Suppressor macrophage treated with lipopolysaccharide for 1 hour (primary cell): ENCODE data around the gene ARL13B.
"Not testable (repeated sequence)": the region's sequence is repeated elsewhere in the genome, so short reads cannot be mapped to it uniquely, and the experiment has no call there.

Experiments used
- DNase-seq, 3 donors: peaks; one replicate each; pipeline ENCODE4 v3.0.0-alpha.2; 2020 to 2022

ARL13B gene

DNA sequence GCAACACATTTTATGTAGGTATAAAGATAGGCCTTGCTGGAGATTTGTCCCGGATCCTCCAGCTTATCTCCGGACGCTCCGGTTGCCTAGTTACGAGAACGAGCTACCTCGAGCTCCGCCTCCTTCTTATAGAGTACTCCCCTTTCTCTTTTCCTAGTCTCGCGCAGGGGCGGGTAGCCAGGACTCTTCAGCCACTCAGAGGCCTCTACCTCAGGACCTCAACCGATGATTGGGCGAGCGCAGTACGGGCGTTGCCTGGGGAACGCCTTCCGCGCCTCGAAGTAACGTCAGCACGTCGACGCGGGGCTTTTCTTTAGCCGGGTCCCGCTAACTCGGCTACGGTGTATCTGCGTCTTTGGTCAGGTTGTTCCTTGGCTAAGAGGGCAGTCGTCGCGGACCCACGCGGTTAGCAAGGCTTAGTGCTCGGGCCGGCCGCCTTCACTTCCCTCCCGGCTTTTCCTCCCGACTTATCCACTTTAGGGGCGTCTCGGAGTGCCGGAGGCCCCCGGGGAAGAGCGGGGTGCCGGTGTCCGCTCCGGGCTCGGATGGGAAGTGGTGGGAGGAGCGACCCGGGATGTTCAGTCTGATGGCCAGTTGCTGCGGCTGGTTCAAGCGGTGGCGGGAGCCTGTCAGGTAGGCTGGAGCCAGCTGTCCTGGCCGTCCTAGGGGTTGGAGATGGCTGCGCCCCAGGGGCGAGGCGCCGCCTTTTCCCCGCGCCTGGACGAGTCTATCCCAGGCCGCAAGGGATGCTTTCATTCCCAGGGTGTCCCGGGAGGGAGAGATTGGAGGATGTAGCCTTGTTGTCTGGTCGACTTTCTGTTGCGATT, at the start of gene ARL13B:
ARL13B (plus strand) TSS at position 306 of the 827 bp plus-strand sequence; CDS start at position 575, 269 bp downstream.
- DNase-seq = peak; percentile 97 to 99 (median 98)

DNA sequence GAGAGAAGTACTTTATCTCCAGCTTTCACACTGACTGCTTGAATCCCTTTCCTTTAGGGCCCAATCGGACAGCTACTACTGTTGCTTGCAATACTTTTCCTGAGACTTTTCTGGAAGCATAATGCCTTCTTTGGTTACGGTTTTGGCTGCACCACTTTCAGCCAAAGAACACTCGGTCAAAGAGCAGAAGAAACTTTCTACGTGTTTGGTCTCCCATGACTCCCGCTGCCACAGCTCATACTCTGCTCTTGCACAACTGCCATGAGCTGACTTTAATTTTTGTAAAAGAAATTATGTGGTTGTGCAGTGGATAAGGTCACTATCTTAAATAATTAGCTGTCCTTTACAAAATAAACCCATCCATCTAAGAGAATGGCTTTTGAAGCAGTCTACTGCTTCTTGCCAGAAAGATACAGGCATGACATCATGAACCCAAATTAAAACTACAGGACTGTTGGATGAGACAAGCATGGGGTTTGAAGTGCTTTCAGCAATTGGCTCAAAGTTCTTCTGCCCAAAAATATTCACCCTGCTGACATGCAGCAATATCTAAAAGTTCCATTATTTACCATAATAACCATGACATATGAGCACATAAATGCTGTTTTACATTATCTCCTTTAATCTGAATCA, 48.2 kb upstream of the ARL13B start:
- DNase-seq = no peak

DNA sequence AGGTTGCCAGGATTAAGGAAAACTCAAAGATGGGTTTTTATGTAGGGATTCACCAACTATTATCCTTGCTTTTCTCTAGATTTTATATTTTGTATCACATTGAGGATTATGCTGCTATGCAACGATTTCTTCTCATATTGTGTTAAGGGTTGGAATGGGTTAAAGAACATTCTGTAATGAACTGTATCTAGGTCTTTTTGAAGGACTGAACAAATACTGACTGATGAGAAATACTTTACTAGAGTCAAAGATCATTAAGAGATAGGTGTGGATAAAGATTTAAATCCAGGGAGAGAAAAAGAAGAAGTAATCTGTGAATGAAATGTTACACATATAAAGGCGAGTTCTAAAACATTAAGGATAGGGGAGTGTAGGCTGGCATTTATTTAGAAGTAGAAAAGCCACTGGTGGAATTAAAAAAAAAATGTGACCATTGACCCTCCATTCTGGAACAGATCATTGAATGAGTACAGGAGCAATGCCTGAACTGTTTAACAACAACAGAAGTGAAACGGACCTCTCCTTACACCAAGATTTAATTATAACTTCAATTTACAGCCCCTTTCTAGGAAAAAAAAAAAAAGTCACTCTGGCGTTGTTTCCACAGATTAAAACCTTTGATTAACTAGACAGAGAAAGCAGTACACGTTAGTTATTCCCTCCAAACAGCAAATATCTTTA, 45.4 kb upstream of the ARL13B start:
- no peak for DNase-seq

DNA sequence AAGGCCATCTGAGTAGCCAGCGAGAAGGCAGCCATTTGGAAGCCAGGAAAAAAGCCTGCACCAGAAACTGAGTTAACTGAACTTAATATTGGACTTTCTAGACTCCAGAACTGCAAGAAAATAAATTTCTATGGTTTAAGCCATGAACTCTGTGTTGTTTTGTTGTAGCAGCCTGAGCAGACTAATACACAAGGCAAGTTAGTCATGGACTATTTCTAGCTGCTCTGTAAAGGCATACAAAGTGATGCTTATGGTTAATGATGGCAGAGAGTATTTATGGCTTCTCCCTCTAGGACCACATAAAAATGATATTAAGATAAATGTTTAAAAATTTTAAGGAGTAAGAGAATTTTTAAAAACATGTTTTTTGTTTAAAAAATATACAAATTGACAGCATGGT, 43.4 kb upstream of the ARL13B start:
- no peak for DNase-seq

DNA sequence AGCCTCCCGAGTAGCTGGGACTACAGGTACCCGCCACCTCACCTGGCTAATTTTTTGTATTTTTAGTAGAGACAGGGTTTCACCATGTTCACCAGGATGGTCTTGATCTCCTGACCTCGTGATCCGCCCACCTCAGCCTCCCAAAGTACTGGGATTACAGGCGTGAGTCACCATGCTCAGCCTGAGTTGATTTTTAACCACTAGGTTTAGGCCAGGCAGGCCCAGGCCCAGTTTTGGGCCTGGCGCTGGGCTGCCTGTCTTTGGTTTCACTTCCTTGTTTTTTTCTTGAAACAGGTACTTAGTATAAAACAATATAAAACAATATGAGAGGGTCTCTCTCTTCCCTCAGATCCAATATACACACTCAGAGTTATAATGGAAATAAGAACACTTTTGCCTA, 42.5 kb upstream of the ARL13B start:
- DNase-seq = not testable (repeated sequence)

DNA sequence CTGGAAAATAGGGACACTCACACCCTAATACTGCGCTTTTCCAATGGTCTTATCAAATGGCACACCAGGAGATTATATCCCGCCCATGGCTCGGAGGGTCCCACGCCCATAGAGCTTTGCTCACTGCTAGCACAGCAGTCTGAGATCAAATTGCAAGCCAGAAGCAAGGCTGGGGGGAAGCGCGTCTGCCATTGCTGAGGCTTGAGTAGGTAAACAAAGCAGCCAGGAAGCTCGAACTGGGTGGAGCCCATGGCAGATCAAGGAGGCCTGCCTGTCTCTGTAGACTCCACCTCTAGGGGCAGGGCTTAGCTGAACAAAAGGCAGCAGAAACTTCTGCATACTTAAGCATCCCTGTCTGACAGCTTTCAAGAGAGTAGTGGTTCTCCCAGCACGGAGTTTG, 30.0 kb upstream of the ARL13B start:
- DNase-seq = not testable (repeated sequence)

DNA sequence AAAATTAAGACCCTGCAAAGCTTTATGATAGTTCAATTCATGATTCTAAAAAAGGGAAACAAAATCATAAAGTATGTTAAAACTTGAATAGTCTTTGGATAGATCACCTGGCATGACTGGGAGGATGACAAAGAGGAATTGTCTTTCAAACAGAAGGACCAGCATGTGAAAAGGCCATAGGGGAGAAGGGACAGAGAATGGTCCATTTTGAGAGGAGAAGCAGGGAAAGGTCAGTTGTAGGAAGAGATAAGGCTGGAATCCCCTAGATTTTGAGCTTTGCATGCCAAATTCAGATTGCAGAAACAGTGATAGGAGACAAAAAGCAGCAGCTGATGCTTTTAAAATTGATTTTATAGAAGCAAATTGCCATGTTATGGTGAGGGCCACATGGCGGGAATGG, 18.9 kb upstream of the ARL13B start:
- DNase-seq = no peak

DNA sequence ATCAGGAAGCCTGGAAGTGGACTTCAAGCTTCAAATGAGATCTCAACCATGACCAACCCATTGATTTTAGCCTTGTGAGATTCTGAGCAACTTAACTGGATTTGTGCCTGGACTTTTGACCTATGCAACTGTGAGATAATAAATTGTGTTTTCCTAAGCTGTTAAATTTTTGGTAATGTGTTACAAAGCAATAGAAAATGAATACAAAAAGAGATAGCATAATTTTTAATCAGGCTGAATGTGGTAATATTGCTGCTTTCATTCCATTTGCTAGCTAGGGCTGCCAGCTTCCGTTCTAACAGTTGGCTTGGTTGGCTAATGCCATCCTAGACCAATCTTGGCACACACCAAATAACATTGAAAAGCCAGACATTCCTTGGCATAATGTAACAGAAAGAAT, 18.5 kb upstream of the ARL13B start:
- no peak for DNase-seq

DNA sequence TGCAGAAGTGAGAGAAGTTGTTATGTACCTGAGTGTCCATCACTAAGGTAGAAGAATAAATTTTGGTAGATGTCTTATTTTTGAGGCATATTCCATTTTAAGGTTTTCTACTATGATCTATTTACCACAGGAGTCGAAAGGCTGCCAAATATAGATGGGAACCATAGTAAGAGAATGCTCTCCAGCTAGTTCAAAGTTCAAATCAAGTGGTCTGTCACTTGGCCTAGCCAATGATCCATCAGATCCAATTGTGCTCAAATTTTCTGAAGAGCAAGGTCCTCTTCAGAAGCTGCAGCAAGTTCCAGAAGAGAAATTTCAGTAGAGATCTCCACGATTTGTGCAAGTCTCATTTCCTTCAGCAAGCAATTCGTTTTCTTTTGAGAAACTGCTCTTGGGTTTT, 17.2 kb upstream of the ARL13B start:
- DNase-seq = no peak

DNA sequence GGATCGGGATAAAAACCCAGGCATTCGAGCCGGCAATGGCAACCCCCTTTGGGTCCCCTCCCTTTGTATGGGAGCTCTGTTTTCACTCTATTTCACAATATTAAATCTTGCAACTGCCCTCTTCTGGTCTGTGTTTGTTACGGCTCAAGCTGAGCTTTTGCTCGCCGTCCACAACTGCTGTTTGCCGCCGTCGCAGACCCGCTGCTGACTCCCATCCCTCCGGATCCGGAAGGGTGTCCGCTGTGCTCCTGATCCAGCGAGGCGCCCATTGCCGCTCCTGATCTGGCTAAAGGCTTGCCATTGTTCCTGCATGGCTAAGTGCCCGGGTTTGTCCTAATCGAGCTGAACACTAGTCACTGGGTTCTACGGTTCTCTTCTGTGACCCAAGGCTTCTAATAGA, 14.8 kb upstream of the ARL13B start:
- DNase-seq = not testable (repeated sequence)

DNA sequence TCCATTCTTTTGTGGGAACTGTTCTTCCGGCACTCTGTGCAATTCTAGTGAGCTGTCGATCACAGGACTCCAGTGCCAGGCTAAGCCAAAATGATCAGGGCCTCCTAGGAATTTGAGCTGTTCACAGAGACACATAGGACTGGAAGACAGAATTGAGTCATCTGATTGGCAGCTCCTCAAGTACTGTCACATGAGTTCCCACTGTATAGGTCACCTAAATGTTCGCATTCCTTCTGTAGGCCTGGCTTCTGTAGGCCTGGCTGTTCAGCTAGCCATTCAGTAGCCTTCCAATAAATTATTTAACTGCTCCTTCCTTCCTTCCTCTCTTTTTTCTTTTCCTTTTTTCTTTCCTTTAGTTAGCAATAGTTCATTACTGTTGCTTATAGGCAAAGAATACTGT, 10.5 kb upstream of the ARL13B start:
- DNase-seq = no peak

DNA sequence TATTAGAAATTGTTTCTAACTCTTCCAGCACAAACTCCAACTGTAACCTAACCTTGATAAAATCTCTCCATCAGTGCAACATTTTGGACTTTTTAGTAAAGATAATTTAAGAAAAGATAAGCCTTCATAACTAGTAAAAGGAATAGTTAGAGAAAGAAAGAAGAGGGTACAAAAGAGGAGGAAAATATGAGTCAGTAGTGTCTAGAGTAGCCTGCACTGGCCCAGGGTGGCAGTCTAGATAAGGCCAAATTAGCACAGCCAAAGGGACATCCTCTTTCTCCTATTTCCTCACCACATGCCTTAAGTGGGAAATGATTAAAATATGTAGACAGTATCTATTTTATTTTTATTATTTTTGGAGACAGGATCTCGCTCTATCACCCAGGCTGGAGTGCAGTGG, 10.0 kb upstream of the ARL13B start:
- DNase-seq = no peak

DNA sequence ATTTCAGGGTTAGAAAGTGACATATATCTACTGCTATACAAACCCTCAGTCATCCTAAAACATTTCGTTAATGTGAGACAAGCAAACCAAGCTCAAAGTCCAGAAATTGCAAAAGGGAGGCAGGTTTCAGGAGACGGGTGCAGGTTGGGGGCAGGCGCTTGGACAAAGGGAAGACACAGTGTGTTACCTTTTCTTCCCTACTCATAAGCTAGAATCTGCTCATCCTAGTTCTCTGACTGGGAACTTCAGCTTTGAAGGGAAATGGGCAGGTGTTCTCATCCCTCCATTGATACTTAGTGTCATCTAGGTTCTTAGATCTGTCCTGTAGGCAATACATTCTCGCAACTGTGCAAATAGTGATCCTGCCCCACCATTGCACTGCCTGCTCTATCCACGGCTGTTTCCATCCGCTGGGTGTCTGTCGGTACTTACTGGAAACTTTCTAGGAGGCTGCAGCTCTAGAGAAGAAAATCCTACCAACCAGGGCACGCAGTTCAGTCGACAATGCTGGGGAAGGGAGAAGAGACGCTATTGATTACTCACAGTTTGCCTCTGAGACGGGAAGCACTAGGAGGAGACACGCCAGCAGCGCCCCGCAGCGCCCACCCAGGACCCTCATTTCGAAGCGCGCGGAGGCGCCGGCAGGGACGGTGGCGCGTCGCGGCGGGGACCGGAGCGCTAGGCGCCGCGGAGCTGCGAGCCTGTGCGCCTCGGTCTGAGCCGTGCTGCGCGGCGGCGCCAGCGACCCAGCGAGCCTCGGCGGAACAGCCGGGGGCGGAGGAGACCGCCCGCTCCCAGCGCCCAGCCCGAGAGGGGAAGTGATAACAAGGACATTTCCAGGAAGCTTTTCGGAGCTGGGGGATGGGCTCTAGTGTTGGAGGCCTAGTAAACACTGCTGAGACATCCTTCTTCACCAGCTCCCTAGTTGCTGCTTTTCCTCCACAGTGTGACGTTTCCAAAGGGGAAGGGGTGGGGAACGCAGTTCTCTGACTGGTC, 6.5 kb upstream of the ARL13B start, which contains the start of gene PROS1:
PROS1 (minus strand) TSS at position 766 of the 996 bp plus-strand sequence; CDS start at position 619, 147 bp downstream.
- DNase-seq = peak; percentile 83 to 90 (median 85)

DNA sequence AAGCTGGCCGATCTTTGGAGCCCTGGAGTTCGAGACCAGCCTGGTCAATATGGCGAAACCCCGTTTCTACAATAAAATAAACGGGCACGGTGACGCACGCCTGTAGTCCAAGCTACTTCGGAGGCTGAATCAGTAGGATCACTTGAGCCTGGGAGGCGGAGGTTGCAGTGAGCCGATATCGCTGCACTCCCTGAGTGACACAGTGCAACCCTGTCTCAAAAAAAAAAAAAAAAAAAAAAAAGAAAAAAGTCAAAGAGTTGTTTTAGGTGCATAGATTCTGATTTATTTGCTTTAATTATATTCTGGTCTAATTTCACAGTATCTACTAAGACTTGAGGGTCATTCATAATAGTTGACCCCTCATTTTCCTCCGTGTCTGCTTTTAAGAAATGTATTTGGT, 1.7 kb downstream of the ARL13B start:
- no peak for DNase-seq

DNA sequence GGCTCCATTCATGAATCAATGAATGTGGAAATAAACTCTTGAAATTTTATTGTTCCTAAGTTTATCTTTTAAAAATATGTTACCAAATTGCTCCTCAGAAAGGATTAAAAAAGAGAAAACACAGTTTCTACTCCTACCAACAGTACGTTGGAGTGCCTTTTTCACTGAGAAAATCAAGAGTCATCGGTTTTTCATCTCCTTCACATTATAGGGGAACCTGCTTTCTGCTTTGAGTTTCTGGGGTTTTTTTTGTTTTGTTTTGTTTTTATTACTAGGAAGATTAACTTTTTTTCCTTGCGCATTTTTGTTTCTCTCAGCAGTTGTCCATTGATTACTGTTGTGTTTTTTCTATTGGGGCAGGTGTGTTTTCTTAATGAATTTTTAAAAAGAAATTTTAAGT, 3.5 kb downstream of the ARL13B start:
- no peak for DNase-seq

DNA sequence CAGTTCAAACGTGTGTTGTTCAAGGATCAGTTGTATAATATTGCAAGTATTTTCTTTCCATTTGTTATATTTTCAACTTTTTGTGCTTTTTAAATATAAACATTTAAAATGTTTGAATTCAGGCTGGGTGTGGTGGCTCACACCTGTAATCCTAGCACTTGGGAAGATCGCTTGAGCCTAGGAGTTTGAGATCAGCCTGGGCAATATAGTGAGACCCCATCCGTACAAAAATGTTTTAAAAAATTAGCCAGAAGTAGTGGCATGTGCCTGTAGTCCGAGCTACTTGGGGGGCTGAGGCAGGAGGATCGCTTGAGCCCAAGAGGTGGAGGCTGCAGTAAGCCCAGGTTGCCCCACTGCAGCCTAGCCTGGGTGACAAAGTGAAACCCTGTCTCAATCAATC, 4.7 kb downstream of the ARL13B start:
- DNase-seq = no peak

DNA sequence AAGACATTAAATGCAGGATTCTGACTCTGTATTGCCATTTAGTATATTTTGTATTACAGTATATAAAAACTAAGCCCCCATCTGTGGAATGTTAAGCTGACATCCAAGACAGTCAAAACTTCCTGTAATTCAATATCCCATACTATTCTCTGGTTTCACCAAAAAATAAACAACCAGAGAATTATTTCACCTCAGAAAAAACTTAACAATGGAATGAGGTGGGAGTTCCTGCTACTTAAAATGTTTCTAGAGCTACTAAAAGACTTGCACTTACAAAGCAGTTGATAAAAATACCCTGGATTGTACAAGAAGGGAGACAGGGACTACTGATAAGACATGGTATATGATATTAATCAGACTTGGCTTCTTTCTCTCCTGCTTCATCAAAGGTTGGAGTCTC, 8.3 kb downstream of the ARL13B start:
- no peak for DNase-seq

DNA sequence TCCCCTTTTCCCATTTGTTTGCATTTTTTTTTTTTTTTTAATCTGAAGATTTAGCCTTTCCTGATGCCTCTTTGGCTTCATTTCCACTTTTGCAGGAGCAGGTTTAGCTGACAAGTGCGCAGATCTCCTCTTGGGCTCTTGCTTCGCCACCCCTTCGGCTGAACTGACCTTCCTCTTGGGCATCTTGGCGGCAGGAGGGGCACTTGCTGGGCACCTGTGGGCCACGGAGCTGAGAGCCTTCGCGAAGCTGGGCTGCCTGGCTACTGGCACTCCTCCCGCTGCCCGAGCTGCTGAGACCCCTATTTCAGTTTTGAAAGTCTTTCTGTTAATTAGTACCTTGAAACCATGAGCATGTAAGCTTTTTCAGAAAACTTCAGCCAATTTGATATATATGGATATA, 8.8 kb downstream of the ARL13B start:
- no peak for DNase-seq

DNA sequence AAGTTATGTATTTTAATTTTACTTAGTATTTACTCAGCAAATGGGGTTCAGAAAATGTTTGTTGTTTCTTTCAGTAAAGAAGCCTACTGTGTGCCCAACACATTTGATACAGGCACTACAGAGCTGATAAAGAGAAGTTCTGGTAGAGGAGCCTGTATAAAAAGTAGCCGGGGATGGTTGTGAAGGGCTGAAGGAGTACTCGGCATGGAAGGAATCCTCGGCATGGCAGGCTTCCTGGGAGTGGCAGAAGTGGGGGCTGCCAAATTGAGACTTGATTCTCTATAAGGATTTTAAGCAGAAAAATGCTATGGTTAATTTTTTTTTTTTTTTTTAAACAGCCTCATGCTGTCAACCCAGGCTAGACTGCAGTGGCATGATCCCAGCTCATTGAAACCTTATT, 9.3 kb downstream of the ARL13B start:
- DNase-seq = no peak

DNA sequence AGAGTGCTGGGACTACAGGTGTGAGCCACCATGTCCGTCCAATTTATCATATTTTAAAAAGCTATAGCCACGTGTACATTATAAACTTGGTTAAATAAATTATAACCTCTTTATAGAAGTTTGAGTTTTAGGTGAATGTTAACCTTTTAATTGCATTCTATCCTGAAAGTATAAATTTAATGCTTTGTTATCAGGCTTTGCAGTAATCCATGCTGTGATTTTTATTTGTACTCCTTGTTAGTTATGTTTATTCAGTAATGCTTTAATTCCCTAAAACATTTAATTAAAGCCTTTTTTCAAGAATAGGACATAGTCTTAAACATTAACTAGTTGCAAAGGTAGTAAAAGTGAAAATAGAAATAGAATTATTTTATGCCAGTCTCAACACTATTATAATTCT, 11.7 kb downstream of the ARL13B start:
- DNase-seq = no peak

DNA sequence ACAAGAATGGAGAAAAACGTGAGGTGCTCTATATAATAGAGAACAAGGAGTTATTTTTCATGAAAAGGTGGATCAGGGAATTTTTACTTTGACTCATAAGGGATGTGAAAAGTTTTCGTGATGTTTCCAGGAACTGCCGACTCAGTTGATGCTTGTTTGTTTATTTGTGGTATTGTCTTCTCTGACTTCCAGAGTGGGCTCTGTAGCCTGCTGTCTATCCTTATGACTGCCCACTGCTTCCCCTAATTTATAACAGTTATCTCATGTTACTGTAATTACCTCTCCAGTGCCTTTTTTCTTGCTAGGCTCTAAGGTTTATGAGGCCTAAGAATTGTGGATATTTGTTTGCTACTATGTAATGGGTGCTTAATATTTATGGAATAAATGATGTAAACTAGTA, 12.3 kb downstream of the ARL13B start:
- no peak for DNase-seq

DNA sequence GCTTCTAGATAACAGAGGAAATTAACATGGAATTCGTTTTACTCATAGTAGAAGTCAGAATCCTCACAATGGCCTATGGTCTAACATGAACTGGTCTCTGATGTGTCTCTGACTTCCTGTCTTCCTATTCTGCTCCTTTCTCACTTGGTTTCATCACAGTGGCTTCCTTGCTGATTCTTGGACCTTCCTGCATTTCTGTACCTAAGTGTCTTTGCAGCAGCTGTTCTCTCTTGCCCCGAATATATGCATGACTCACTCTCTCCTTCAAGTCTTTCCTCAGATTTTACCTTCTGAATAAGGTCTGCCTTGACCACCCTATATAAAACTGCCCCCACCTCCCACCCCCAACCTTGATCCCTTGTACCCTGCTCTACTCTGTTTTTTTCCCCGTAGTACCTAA, 14.1 kb downstream of the ARL13B start:
- DNase-seq = no peak

DNA sequence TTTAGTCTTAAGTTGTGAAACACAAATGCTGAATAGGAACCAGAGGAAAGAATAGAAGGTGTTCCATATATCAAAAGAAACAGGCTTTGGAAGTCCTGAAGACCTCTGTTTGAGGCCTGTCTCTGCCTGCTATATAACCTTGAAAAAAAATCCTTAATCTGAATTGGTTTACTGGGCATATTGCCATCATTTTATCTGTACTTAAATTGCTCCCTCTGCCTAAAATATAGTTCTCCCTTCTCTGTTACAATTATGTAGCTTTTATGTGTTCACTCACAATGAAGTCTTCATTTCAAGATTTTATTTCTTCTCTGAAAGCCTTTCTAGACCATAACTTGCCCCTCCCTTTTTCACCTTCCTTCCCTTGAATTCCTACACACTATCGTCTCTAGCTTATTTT, 21.2 kb downstream of the ARL13B start:
- no peak for DNase-seq
